ENCODE results near the gene LIN28B. TPM values are rescaled to one million over a fixed set of nuclear protein-coding genes. Genes with fewer than 3 reads are reported as not detected.

LIN28B gene
- total RNA-seq, 5 donors from 2014 or later (not counting 1 experiment from before 2014, with no cell fraction given): 0.20 to 0.41 (median 0.22) TPM; not detected in 2

Other genes with a start within 250 kb of the LIN28B start
- 10 to 100 TPM; 11.2 to 12.8 (median 12.5) TPM for gene HACE1, start 97.2 kb upstream of the LIN28B start, total RNA-seq
- gene POPDC3, start 222.9 kb downstream of the LIN28B start, total RNA-seq: not detected

All from T-cell (primary cell).